Stimulated activated CD4-positive, alpha-beta T cell treated with anti-CD3 and anti-CD28 coated beads, TNF-alpha, amount 100 ng/mL, for 1 hour (primary cell): Measurements from ENCODE around the gene LYRM2.

ENCODE experiments used
- DNase-seq, 3 donors: peaks; one replicate each; pipeline ENCODE4 v3.0.0-alpha.2; 2020; ENCODE audit warnings: low read depth in 3 of 3, low spot score in 1 of 3

LYRM2 gene

DNA sequence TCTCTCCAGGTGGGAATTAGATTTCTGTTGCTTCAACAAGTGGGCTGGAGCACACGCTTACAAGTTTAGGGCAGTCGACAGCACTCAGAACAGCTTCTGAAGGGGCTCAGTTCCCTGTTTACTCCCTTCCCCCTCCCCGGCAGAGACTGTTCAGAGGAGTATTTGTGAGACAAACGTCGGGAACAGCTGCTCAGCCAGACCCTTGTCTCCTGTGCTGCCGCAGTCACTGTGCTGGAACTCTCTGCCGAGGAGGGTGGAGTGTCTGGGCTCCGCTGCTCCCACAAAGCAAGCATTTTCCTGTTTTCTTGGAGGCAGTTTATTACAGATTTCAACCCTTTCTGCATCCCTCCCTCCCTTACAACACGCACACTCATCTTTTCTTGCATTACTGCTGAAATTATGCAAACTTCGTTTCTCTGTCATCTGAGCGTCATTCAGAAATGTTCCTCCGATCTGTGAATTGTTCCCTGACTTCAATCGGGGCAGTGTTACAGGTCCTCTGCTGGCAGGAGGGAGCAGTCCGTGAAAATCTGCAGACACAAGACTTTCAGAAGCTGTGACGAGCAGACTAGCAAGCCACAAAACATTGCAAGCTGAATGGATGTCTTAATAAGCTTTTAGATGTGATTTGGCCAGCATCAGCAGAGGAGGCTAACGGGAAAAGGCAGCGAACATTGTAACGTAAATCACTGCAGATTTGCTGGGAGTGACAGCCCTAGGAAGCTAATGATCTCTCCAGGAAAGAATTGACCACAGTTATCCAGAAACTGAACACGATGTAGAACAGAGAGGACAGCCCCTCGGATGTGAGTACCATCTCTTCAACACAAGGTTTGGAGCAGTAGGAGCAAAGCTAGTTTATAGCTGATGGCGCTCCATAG lies 76.2 kb downstream of the LYRM2 start:
- DNase-seq: no peak

DNA sequence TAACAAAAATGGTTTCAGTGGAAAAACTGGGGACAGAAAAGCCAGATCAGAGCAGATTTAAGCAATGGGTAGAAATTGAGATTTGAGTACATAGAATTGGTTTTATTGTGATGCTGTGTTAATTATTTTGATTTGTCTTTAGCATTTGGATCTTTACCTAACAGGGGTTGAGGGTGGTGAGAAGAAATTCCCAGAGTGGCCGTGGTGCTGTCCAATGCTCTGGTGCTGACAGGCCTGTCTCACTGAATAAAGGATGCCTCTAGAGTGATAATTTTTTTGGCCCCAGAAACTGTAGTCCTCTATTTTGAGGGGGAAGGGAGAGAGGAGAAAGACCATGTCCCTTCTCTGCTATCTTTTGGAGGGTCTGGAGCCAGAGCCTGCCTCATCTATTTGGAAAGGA lies 79.1 kb downstream of the LYRM2 start:
- DNase-seq: no peak

DNA sequence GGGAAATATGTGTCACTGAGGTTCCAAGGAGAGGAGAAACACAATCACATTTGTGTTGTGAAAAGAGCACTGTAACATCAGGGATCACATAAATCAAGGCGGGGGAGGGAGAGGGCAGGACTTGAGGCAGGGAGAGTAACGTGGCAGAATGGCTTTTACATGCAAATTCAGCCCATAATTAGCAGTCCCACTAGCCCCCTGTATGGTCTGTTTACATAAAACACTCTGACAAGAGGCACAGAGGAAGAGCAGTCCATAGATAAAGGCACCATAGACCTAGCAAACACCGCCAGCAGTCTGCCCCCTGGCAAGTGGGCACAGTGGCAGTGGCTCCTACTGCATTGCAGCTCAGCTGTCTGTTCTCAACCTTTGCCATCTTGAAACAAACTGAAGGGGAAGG lies 82.7 kb downstream of the LYRM2 start:
- no peak for DNase-seq

DNA sequence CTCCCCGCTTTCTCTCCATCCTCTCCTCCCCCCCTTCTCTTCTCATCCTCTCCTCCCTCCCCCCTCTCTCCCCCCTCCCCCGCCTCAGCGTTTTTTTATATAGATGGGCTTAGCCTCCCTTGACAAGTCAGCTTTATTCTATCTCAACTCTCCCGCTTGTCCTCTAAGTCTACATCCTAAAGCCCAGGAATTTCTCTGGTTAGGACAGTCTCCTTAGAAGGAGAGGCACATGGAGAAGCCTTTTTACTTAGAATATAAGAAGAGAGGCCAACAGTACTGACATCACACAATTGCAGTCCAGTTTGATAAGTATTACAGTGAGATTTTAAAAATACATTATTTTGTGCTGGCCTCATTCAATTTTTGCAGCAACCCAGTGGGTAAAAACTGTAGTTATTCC lies 83.5 kb downstream of the LYRM2 start:
- DNase-seq: no peak

DNA sequence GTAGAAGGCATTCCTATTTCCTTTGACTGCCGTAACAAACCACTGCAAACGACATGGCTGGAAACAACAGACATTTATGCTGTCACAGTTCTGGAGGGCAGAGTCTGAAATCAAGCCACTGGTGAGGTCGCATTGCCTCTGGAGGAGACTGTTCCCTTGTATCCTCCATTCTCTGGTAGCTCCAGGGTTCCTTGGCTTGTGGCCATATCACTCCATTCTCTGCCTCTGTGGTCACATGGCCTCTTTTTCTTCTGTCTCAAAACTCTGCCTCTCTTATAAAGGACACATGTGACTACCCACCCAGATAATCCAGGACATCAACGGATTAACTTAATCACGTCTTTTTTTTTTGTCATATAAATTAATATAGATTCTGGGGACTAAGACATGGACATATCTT lies 84.4 kb downstream of the LYRM2 start:
- no peak for DNase-seq

DNA sequence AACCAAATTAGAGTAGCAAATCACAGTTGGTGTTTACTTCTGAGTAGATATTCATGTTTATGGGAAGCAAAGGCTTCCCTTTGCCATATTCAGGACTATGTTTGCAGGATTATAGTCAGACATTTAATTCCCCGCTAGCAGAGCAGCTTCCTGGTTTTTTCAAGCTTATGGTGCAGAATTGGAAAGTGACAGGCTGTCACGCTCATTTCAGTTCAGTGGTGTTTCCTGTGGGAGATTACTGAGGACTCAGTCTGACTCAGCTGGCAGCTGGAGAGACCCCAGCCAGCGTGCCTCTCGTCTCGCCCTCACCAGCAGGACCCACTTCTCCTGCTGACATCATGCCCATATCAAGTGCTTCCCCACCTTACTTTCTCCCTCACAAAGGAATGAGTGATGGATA lies 85.1 kb downstream of the LYRM2 start:
- DNase-seq: no peak

DNA sequence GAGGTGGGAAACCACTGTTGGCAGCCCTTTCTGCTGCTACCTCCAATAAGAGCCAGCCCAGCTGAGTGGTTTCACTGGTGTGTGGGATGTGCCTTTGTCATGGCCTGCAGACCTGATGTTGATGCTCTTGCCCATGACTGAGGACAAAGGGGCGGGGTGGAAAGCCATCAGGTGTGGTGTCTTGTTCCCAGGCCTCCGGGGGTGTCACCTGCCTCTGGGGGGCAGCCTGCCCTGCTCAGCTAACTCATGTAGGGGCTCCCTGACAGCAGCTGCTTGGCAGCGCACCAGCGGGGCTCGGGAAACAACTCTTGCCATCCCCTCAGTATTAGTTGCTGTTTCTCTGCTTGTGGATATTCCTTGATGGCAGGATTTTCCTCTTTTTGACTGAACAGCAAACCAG lies 91.3 kb downstream of the LYRM2 start:
- no peak for DNase-seq

DNA sequence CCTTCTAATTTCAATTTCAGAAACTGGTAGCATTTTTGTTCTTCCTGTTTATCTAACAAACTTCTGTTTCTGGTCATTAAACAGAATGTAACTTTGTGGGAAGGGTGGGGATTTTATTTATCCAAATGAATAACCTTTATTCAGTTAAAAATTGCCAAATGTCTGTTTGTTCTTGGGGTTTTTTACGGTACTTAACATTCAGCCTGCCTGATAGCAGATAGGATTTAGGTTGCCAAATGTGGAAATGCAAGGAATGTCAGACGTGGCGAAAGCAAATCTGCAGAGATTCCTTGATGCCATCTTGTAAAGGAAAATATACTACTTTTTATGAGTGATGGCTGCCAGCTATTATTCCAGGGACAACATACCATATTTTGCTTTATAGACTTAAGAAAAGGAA lies 95.7 kb downstream of the LYRM2 start:
- DNase-seq: no peak

DNA sequence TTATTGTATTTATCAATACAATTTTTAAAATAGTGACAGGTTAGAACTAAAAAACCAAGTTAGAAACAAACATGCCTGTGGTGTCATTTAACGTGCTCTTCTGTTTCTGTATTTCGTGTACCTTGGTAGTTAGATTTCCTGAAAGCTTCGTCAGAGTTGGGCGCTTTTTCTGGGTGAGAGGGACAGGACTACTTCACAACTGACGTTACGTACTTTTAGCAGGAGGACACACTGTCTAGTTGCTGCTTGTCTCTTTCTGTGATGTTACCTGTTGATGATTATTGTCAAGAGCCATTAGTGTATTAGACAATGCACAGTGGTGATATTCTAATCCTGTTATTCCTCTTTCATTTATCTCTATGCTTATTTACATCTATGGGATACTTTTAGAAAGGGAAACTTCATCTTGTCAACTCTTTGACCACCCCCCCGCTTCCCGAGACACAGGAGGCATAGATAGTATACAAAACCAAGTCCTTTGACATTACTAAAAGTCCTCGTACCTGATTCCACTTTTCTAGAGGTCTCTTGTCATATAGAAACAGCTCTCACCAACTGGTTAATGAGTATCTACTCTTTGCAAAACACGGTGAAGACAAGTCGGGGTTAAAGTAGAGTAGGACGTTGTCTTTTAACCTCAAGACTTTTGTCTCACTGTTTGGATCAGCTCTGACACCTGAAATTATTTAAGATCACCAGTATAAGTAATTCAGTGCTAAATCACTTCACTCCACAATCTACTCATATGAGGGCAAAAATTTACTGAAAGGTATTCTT lies 96.3 kb downstream of the LYRM2 start:
- no peak for DNase-seq

DNA sequence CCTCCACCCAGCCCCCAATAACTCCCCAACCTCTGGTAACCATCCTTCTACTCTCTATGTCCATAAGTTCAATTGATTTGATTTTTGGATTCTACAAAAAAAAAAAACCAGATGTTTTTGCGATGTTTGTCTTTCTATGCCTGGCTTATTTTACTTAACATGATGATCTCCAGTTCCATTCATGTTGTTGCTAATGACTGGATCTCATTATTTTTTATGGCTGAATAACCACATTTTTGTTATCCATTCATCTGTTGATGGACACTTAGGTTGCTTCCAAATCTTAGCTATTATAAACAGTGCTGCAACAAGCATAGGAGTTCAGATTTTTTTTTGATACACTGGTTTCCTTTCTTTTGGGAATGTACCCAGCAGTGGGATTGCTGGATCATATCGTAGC lies 98.8 kb downstream of the LYRM2 start:
- DNase-seq: no peak

DNA sequence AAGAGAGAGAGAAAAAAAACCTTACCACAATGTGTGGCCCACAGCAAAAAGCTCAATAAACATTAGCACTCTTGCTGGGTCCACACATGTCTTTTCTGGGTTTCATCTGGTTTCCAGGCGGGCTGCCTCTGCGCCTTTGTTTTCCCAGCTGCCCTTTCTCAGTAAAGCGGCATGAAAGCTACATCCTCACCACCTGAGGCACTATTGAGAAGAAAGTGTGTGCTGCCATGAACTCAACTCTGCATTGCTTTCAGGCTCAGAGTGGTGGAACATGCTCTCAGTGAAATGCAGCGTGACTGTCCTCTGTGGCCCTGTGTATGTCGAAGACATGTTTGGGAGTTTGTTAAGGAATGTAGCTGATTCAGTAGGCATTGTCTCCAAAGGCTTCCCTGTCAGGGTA lies 102.3 kb downstream of the LYRM2 start:
- DNase-seq: no peak

DNA sequence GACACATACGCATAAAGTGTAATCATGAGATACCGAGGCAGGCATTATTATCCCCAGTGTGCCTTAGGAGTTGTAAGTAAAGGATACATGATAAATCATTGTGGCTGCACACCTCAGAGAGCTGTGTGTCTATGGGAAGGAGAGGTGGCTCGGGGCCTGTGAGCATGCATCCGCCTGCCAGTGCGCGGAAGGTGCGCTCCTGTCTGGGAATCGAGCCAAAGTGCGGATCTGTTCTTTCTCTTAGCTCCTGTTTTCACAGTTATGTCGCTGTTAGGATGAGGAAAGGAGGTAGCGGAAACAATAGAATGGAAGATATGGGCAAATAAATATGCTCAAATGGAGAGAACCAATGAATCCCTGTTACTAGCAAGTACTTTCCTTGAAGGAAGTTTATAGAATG lies 107.6 kb downstream of the LYRM2 start:
- no peak for DNase-seq

DNA sequence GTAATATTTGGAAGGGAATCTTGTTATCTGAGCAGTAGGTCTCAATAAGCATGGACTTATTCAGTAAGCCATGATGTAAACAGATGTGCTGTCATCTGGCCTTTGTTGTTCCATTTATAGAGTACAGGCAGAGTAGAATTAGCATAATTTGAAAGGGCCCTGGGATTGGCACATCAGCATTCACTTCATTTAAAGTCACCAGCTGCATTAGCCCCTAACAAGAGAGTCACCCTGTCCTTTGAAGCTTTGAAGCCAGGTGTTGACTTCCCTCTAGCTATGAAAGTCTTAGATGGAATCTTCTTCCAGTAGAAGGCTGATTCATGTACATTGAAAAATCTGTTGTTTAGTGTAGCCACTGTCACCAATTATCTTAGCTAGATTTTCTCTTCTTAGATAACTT lies 109.7 kb downstream of the LYRM2 start:
- no peak for DNase-seq

DNA sequence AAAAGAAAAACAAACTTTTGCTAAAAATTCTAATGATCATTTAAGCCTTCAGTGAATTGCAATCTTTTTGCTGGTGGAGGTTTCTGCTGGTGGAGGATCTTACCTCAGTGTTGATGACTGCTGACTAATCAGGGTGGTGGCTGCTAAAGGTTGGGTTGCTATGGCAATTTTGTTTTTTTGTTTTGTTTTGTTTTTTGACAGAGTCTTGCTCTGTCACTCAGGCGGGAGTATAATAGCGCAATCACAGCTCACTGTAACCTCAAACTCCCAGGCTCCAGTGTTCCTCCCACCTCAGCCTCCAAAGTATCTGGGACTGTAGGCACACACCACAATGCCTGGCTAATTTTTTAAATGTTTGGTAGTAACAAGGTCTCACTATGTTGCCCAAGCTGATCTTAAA lies 110.9 kb downstream of the LYRM2 start:
- no peak for DNase-seq

DNA sequence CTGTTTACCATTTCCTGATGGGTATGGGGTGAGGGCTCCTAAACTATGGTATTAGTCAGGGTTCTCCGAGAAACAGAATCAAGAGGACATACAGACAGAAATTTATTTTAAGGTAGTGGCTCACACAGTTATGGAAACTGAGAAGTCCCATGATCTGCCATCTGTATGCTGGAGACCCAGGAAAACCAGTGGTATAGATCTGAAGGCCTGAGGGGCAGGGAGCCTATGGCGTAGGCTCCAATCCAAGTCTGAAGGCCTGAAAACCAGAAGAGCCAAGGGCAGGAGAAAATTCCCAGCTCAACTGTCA lies 112.0 kb downstream of the LYRM2 start:
- no peak for DNase-seq

DNA sequence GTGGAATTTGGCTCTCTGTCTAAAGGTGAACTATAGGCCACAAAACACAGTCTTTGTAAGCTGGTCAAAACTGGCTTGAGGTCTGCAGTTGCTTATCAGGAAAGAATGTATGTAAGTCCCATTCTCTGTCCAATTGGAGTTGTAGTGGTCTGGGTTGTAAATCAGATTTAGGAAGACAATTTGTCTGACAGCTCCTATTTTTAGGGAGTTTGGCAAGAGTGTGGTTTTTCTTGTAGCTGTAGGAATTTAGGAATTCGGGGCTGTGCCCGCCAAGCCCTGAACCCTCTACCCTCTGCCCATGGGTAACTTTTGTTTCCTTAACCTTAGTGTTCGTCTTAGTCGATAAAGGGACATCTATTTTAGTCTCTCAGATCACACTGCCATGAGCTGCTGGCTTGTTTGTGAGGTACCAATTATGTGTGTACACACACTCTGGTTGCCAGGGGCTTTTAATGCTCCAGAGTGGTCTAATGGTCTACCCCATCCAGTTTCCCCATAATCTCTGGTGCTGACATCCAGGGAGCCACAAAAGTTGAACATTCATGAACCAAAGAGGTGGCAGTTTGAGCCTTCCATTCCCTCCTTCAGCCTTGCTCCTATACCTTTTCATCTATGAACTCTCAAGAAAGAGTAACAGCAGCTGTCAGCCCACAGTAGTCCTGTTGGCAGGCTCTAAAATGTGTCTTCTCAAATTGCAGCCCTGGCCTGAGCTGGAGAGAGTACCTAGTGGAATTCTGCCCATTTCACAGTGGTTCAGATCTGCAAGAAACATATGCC lies 112.6 kb downstream of the LYRM2 start:
- DNase-seq: no peak

DNA sequence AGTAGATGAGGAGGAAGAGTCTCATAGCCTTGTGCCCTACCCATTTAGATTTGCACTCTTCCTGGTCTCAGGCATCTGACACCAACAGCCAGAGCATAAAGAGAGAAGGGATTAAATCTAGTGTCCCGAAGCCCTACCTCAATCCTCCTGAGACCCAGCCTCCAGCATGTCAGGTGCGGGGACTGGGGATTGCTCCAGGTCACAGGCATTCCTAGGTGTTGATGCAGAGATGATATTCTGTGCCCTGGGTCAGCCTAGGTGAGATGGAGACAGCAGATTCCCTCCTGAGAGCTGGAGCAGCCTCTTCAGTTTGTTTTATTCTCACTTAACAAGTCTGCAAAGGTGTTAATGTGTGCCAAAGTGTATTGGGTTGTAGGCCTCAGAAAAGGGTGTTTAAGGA lies 115.8 kb downstream of the LYRM2 start:
- DNase-seq: no peak

DNA sequence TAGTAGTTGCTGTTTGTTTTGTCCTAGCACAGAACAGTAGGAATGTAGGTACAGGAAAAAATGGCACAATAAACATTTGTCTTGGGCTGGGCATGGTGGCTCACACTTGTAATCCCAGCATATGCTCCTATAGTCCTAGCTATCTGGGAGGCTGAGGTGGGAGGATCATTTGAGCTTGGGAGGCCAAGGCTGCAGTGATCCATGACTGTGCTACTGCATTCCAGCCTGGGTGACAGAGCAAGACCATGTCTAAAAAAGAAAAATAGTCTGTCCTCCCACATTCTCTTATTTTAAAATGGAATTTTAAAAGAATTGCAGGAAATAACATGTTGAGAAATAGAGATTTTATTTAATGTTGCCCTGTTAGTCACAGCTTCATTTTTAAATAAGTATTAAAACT lies 117.8 kb downstream of the LYRM2 start:
- DNase-seq: no peak

DNA sequence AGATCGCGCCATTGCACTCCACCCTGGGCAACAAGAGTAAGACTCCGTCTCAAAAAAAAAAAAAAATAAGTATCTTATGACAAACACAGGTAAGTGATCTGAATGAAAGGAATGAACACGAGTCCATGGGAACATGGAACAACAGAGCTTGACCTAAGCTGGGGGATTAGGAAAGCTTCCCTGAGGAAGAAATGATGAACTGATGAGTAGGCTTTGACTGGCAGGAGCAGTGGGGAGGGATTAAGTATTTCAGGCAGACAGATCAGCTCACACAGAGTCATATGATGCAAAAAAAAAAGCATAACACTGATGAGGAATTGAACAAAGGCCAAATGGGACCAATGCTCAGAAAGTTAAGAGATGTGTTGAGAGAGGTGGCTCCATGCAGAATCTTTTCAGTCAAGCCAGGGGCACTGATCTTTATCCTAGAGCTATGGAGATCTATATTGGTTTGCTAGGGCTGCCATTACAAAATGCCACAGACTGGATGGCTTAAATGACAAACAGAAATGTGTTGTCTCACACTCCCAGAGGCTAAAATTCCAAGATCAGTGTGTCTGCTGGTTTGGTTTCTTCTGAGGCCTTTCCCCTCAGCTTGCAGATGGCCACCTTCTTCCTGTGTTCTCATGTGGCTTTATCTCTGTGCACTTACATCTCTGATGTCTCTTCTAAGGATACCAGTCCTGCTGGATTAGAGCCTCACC lies 120.0 kb downstream of the LYRM2 start:
- DNase-seq: no peak
